Spleen (tissue), 11 donors: ENCODE results near the gene ZNF764. TPM values are rescaled to one million over a fixed set of nuclear protein-coding genes. Genes with fewer than 3 reads are reported as not detected.
A peak's percentile ranks its signal among the peaks of the same experiment; 100 is the strongest.

Source experiments
- DNase-seq: peaks from one replicate; pipeline ENCODE4 v3.0.0-alpha.2; 2020
- H3K27ac ChIP-seq, 8 donors: fragments of 200-600 bp; sonication (generic) in 7 of 8; 1 replicate in 4 of 8; 2 replicates in 4 of 8; pipeline versions ENCODE4 v1.5.0 to v1.8.0; 2016 to 2021; ENCODE audit warnings: inconsistent platforms in 4 of 8, mild to moderate bottlenecking in 4 of 8, moderate library complexity in 1 of 8
- H3K27me3 ChIP-seq, 7 donors: fragments of 200-600 bp; sonication (generic) in 6 of 7; replicated peaks in 1 of 7; 1 replicate in 4 of 7; 2 replicates in 3 of 7; pipeline versions ENCODE4 v1.5.0 to v1.8.0; 2016 to 2021; ENCODE audit warnings: inconsistent platforms in 3 of 7, mild to moderate bottlenecking in 1 of 7
- H3K36me3 ChIP-seq, 6 donors: fragments of 200-600 bp; sonication (generic) in 5 of 6; 1 replicate in 4 of 6; 2 replicates in 2 of 6; pipeline versions ENCODE4 v1.5.0 to v1.8.0; 2016 to 2021; ENCODE audit warnings: inconsistent platforms in 2 of 6
- H3K4me1 ChIP-seq, 6 donors: fragments of 200-600 bp; sonication (generic) in 5 of 6; 1 replicate in 3 of 6; 2 replicates in 3 of 6; pipeline versions ENCODE4 v1.5.0 to v1.8.0; 2016 to 2021; ENCODE audit warnings: inconsistent platforms in 3 of 6
- H3K4me3 ChIP-seq, 8 donors: fragments of 200-600 bp; sonication (generic) in 7 of 8; 1 replicate in 4 of 8; 2 replicates in 4 of 8; pipeline versions ENCODE4 v1.5.0 to v1.8.0; 2016 to 2021; ENCODE audit warnings: inconsistent platforms in 4 of 8, mild to moderate bottlenecking in 4 of 8, moderate library complexity in 2 of 8
- H3K9me3 ChIP-seq, 8 donors: fragments of 200-600 bp; sonication (generic) in 7 of 8; 1 replicate in 4 of 8; 2 replicates in 4 of 8; pipeline versions ENCODE4 v1.5.0 to v1.8.0; 2016 to 2021; ENCODE audit warnings: inconsistent platforms in 4 of 8
- CTCF ChIP-seq, 11 experiments: fragments of 200-600 bp in 7 of 11; fragments of 450-650 bp in 4 of 11; sonication (generic) in 4 of 11; IDR thresholded peaks in 8 of 11; conservative IDR thresholded peaks in 3 of 11; 1 replicate in 7 of 11; 2 replicates in 4 of 11; pipeline versions ENCODE4 v1.4.0 to v1.8.0; 2016 to 2021; ENCODE audit warnings: antibody characterized with exemption in 11 of 11, inconsistent platforms in 4 of 11, mild to moderate bottlenecking in 1 of 11
- POLR2A ChIP-seq, 3 donors: fragments of 450-650 bp; IDR thresholded peaks; one replicate each; pipeline ENCODE4 v1.5.1; 2017; ENCODE audit warnings: antibody characterized with exemption in 3 of 3, mild to moderate bottlenecking in 1 of 3
- POLR2AphosphoS5 ChIP-seq, 3 donors: sonication (generic); formaldehyde crosslinking; IDR thresholded peaks; one replicate each; pipeline ENCODE4 v1.5.1; 2017; ENCODE audit warnings: antibody characterized with exemption in 3 of 3
- WGBS, 5 donors: extraction: QIAGEN DNeasy Blood & Tissue Kit in 3 of 5; methylation state at CpG; one replicate each; pipeline versions ENCODE4 v1.1.5 to v1.1.7; 2013 to 2018; 5-methylcytosine and 5-hydroxymethylcytosine counted together
- intact Hi-C: fragments of 100-400 bp; cut with DNase I; formaldehyde crosslinking; loops from one replicate; pipeline ENCODE4 v1.15.0; 2023; ENCODE audit warnings: low total_unique reads
- polyA plus RNA-seq, 3 donors: library from polyadenylated mRNA; stranded (reverse); fragments of 200-250 nt; gene quantifications; one replicate each; pipeline ENCODE4 v1.2.1, GENCODE V29; 2013
- total RNA-seq, 7 donors: library from RNA; depleted of rRNA in 3 of 7; stranded (reverse); fragments of >200 nt in 3 of 7; fragmentation: NEBNext Ultra II Directional in 4 of 7; extraction: Animal tissue kit (Norgen Biotek cat#: 25700) in 4 of 7; gene quantifications; one replicate each; pipeline versions ENCODE4 v1.1.0 to v1.2.1, GENCODE V29; 2016 to 2021
- donor health status: healthy with polysubstance abuse.
- donor health status: DM: no; HTN: no; CAD: no; lungs with moderate emphysema.
- donor health status: DM: no; HTN: no; CAD: no.
- donor health status: Bipolar disorder and iron deficiency.
- donor health status: healthy.
- donor health status: DM: no; HTN: no; CAD: no.
- donor health status: DM: yes; HTN: yes; CAD: no.

The ZNF764 gene
- total and polyA plus RNA-seq, 10 donors: 3.4 to 18.6 (median 13.2) TPM

GRCh38 chr16:30559690-30560089, 1.5 kb upstream of the ZNF764 start:
- Histone ChIP-seq H3K36me3 (peaks cover 0 to 19% (median 15%) of the 10 kb centered on the region in 6 donors), H3K4me3 (no peak overlapping the region), H3K27ac (peak overlapping the region in 3 of 8 donors; percentile 96 to 99 (median 98)), H3K27me3 (peaks cover 0 to 4% (median 0%) of the 10 kb centered on the region in 7 donors), H3K4me1 (peaks cover 13 to 75% (median 41%) of the 10 kb centered on the region in 6 donors), H3K9me3 (no peaks in the 10 kb centered on the region)
- WGBS, 5 donors: 87 to 93% (median 90%) methylated on average over 6 of the region's 6 CpGs
- intact Hi-C loops: no loop called here
- DNase-seq: no peak
- TF ChIP-seq POLR2AphosphoS5 (IDR thresholded peaks at IDR 0.05): no peak
- TF ChIP-seq CTCF (IDR thresholded peaks at IDR 0.05 in 8 of 11, conservative IDR thresholded peaks at IDR 0.05 in 3 of 11): no peak
- TF ChIP-seq POLR2A (IDR thresholded peaks at IDR 0.05): no peak

GRCh38 chr16:30558789-30559377, 709 bp upstream of the ZNF764 start:
- peak overlapping the region; percentile 96 to 99 (median 98) for H3K27ac ChIP-seq
- WGBS, 5 donors: 83 to 91% (median 86%) methylated on average over 21 of the region's 21 CpGs
- H3K36me3 ChIP-seq: peaks cover 0 to 27% (median 23%) of the 10 kb centered on the region in 6 donors
- peak overlapping the region in 7 of 8 donors; percentile 68 to 97 (median 82) for H3K4me3 ChIP-seq
- TF ChIP-seq POLR2A (IDR thresholded peaks at IDR 0.05) (no peak), POLR2AphosphoS5 (IDR thresholded peaks at IDR 0.05) (no peak), CTCF (IDR thresholded peaks at IDR 0.05 in 8 of 11, conservative IDR thresholded peaks at IDR 0.05 in 3 of 11) (no peak)
- peaks cover 0 to 4% (median 0%) of the 10 kb centered on the region in 7 donors for H3K27me3 ChIP-seq
- no peak for DNase-seq
- no peaks in the 10 kb centered on the region for H3K9me3 ChIP-seq
- H3K4me1 ChIP-seq: peaks cover 13 to 83% (median 45%) of the 10 kb centered on the region in 6 donors
- intact Hi-C loops: no loop called here

GRCh38 chr16:30557707-30557956, 542 bp downstream of the ZNF764 start:
- peak in 1 of 11 experiments; percentile 14 for TF ChIP-seq CTCF (IDR thresholded peaks at IDR 0.05 in 8 of 11, conservative IDR thresholded peaks at IDR 0.05 in 3 of 11)
- TF ChIP-seq POLR2AphosphoS5 (IDR thresholded peaks at IDR 0.05): no peak
- TF ChIP-seq POLR2A (IDR thresholded peaks at IDR 0.05): no peak
- Histone ChIP-seq H3K4me3 (peak overlapping the region; percentile 68 to 97 (median 80)), H3K36me3 (peaks cover 0 to 40% (median 23%) of the 10 kb centered on the region in 6 donors), H3K4me1 (peaks cover 21 to 95% (median 54%) of the 10 kb centered on the region in 6 donors), H3K27me3 (peaks cover 0 to 4% (median 0%) of the 10 kb centered on the region in 7 donors), H3K9me3 (no peaks in the 10 kb centered on the region), H3K27ac (peak overlapping the region; percentile 96 to 99 (median 98))
- DNase-seq: no peak
- 0 to 1% (median 0%) methylated on average over 14 to 17 of the region's 17 CpGs for WGBS, 5 donors
- intact Hi-C loops: no loop called here

- intact Hi-C loops: no loop called here
- H3K4me3 ChIP-seq: no peak overlapping the region
- DNase-seq: no peak
- peaks cover 18 to 95% (median 61%) of the 10 kb centered on the region in 6 donors for H3K4me1 ChIP-seq
- H3K27me3 ChIP-seq: peaks cover 0 to under 1% (median 0%) of the 10 kb centered on the region in 7 donors
- TF ChIP-seq POLR2A (IDR thresholded peaks at IDR 0.05): no peak
- no peak for TF ChIP-seq POLR2AphosphoS5 (IDR thresholded peaks at IDR 0.05)
- TF ChIP-seq CTCF (IDR thresholded peaks at IDR 0.05 in 8 of 11, conservative IDR thresholded peaks at IDR 0.05 in 3 of 11): no peak
- peaks cover 0 to 44% (median 23%) of the 10 kb centered on the region in 6 donors for H3K36me3 ChIP-seq
- H3K27ac ChIP-seq: no peak overlapping the region
- no peaks in the 10 kb centered on the region for H3K9me3 ChIP-seq
- 83 to 90% (median 86%) methylated on average over 10 of the region's 10 CpGs for WGBS, 5 donors
Observed at GRCh38 chr16:30556125-30556473, 2.1 kb downstream of the ZNF764 start.
